ENCODE data around the gene FOXJ3.

FOXJ3 gene

GRCh38 chr1:42179900-42180329 lies 155.1 kb downstream of the FOXJ3 start (continued):
- TF ChIP-seq ZNF677 (tag by site-specific recombination; IDR thresholded peaks at IDR 0.05) (no peak), ZNF280D (tag by site-specific recombination; IDR thresholded peaks at IDR 0.05) (no peak), ZNF514 (tag by site-specific recombination; IDR thresholded peaks at IDR 0.05) (no peak), ZNF354C (tag by site-specific recombination; IDR thresholded peaks at IDR 0.05; ENCODE audit: borderline replicate concordance, low read depth) (no peak), TRIM28 (IDR thresholded peaks at IDR 0.05; ENCODE audit: borderline replicate concordance, low read length) (no peak), ZNF560 (tag by site-specific recombination; IDR thresholded peaks at IDR 0.05; ENCODE audit: borderline replicate concordance) (no peak), ZNF707 (tag by site-specific recombination; IDR thresholded peaks at IDR 0.05) (no peak), ZNF558 (tag by site-specific recombination; IDR thresholded peaks at IDR 0.05) (no peak), ZNF10 (tag by site-specific recombination; IDR thresholded peaks at IDR 0.05) (no peak), GFI1B (tag by site-specific recombination; IDR thresholded peaks at IDR 0.05) (no peak), HOXA7 (CRISPR knock-in tag; IDR thresholded peaks at IDR 0.05; ENCODE audit: borderline replicate concordance) (no peak), SP3 (tag by site-specific recombination; IDR thresholded peaks at IDR 0.05) (peak; percentile 35; the same call in 1 of the 2 replicates), SALL2 (tag by site-specific recombination; IDR thresholded peaks at IDR 0.05; ENCODE audit: borderline replicate concordance) (no peak), ZNF777 (tag by site-specific recombination; IDR thresholded peaks at IDR 0.05; ENCODE audit: borderline replicate concordance) (no peak), ZBTB1 (tag by site-specific recombination; IDR thresholded peaks at IDR 0.05) (no peak), ZSCAN5A (tag by site-specific recombination; IDR thresholded peaks at IDR 0.05) (no peak), ZNF654 (tag by site-specific recombination; IDR thresholded peaks at IDR 0.05; ENCODE audit: low read depth) (no peak), GLIS1 (tag by site-specific recombination; IDR thresholded peaks at IDR 0.05) (peak; percentile 83), ZNF302 (tag by site-specific recombination; IDR thresholded peaks at IDR 0.05; ENCODE audit: low read depth) (no peak), ZNF37A (tag by site-specific recombination; IDR thresholded peaks at IDR 0.05) (no peak), ZBTB21 (tag by site-specific recombination; IDR thresholded peaks at IDR 0.05) (peak; percentile 98), ZNF548 (tag by site-specific recombination; IDR thresholded peaks at IDR 0.05) (no peak)
- TF ChIP-seq, protein P1, sequence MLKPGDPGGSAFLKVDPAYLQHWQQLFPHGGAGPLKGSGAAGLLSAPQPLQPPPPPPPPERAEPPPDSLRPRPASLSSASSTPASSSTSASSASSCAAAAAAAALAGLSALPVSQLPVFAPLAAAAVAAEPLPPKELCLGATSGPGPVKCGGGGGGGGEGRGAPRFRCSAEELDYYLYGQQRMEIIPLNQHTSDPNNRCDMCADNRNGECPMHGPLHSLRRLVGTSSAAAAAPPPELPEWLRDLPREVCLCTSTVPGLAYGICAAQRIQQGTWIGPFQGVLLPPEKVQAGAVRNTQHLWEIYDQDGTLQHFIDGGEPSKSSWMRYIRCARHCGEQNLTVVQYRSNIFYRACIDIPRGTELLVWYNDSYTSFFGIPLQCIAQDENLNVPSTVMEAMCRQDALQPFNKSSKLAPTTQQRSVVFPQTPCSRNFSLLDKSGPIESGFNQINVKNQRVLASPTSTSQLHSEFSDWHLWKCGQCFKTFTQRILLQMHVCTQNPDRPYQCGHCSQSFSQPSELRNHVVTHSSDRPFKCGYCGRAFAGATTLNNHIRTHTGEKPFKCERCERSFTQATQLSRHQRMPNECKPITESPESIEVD (tag by site-specific recombination; IDR thresholded peaks at IDR 0.05): peak; percentile 79
- TF ChIP-seq, protein P2, sequence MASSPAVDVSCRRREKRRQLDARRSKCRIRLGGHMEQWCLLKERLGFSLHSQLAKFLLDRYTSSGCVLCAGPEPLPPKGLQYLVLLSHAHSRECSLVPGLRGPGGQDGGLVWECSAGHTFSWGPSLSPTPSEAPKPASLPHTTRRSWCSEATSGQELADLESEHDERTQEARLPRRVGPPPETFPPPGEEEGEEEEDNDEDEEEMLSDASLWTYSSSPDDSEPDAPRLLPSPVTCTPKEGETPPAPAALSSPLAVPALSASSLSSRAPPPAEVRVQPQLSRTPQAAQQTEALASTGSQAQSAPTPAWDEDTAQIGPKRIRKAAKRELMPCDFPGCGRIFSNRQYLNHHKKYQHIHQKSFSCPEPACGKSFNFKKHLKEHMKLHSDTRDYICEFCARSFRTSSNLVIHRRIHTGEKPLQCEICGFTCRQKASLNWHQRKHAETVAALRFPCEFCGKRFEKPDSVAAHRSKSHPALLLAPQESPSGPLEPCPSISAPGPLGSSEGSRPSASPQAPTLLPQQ (tag by site-specific recombination; IDR thresholded peaks at IDR 0.05): peak; percentile 60; the same call in 1 of the 2 replicates
- TF ChIP-seq, protein P3, sequence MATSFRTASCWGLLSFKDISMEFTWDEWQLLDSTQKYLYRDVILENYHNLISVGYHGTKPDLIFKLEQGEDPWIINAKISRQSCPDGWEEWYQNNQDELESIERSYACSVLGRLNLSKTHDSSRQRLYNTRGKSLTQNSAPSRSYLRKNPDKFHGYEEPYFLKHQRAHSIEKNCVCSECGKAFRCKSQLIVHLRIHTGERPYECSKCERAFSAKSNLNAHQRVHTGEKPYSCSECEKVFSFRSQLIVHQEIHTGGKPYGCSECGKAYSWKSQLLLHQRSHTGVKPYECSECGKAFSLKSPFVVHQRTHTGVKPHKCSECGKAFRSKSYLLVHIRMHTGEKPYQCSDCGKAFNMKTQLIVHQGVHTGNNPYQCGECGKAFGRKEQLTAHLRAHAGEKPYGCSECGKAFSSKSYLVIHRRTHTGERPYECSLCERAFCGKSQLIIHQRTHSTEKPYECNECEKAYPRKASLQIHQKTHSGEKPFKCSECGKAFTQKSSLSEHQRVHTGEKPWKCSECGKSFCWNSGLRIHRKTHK (tag by site-specific recombination; IDR thresholded peaks at IDR 0.05): no peak
- TF ChIP-seq, protein P4, sequence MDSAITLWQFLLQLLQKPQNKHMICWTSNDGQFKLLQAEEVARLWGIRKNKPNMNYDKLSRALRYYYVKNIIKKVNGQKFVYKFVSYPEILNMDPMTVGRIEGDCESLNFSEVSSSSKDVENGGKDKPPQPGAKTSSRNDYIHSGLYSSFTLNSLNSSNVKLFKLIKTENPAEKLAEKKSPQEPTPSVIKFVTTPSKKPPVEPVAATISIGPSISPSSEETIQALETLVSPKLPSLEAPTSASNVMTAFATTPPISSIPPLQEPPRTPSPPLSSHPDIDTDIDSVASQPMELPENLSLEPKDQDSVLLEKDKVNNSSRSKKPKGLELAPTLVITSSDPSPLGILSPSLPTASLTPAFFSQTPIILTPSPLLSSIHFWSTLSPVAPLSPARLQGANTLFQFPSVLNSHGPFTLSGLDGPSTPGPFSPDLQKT (IDR thresholded peaks at IDR 0.05; ENCODE audit: borderline replicate concordance, low read depth, low read length): no peak
- TF ChIP-seq, protein P5, sequence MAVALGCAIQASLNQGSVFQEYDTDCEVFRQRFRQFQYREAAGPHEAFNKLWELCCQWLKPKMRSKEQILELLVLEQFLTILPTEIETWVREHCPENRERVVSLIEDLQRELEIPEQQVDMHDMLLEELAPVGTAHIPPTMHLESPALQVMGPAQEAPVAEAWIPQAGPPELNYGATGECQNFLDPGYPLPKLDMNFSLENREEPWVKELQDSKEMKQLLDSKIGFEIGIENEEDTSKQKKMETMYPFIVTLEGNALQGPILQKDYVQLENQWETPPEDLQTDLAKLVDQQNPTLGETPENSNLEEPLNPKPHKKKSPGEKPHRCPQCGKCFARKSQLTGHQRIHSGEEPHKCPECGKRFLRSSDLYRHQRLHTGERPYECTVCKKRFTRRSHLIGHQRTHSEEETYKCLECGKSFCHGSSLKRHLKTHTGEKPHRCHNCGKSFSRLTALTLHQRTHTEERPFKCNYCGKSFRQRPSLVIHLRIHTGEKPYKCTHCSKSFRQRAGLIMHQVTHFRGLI (tag by site-specific recombination; IDR thresholded peaks at IDR 0.05): no peak
- TF ChIP-seq, protein P6, sequence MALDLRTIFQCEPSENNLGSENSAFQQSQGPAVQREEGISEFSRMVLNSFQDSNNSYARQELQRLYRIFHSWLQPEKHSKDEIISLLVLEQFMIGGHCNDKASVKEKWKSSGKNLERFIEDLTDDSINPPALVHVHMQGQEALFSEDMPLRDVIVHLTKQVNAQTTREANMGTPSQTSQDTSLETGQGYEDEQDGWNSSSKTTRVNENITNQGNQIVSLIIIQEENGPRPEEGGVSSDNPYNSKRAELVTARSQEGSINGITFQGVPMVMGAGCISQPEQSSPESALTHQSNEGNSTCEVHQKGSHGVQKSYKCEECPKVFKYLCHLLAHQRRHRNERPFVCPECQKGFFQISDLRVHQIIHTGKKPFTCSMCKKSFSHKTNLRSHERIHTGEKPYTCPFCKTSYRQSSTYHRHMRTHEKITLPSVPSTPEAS (tag by site-specific recombination; IDR thresholded peaks at IDR 0.05): 0 out of 2 replicates have a peak, but pooled peaks have one; percentile 30

All from HEK293 (cell line).